HAP-1 (cell line): Measurements from ENCODE around the gene MEX3C.

Experiments used
- DNase-seq, 2 experiments: peaks; one replicate each; pipeline ENCODE4 v3.0.0-alpha.2; 2016 to 2020; ENCODE audit warnings: low spot score in 2 of 2
- H3K27me3 ChIP-seq: fragments of 250-450 bp; sonication (Bioruptor Pico); 2 replicates; pipeline ENCODE4 v1.5.1; 2020; ENCODE audit warnings: low read depth, mild to moderate bottlenecking, moderate library complexity
- H3K36me3 ChIP-seq: fragments of 250-450 bp; sonication (Bioruptor Pico); replicated peaks from 2 replicates; pipeline ENCODE4 v1.5.1; 2020; ENCODE audit warnings: mild to moderate bottlenecking
- H3K4me1 ChIP-seq: fragments of 250-450 bp; sonication (Bioruptor Pico); 2 replicates; pipeline ENCODE4 v1.5.1; 2020; ENCODE audit warnings: mild to moderate bottlenecking
- H3K4me3 ChIP-seq: fragments of 250-450 bp; sonication (Bioruptor Pico); 2 replicates; pipeline ENCODE4 v1.5.1; 2020; ENCODE audit warnings: mild to moderate bottlenecking, moderate library complexity
- H3K9me3 ChIP-seq: fragments of 250-450 bp; sonication (Bioruptor Pico); 2 replicates; pipeline ENCODE4 v1.5.1; 2020; ENCODE audit warnings: mild to moderate bottlenecking, moderate library complexity
- in situ Hi-C: fragments of 300-500 bp; cut with MboI; formaldehyde crosslinking; loops from 3 replicates; pipeline ENCODE4 v1.14.3; 2020; ENCODE audit warnings: low sequenced_read_pairs, inconsistent platforms, mixed read lengths

MEX3C gene

GRCh38 chr18:51183372-51184090 lies 13.9 kb downstream of the MEX3C start:
- Histone ChIP-seq H3K4me1 (peaks cover 3% of the 10 kb centered on the region), H3K9me3 (no peaks in the 10 kb centered on the region), H3K4me3 (no peak overlapping the region), H3K36me3 (peaks cover 3% of the 10 kb centered on the region; the same call in 1 of the 2 replicates), H3K27me3 (no peaks in the 10 kb centered on the region)
- in situ Hi-C loops: loop anchor here (25.0 kb wide), 2 partner anchors 96 to 371 kb away; partner anchors contain the start of gene MRO
- no peak for DNase-seq

- Histone ChIP-seq H3K4me3 (no peak overlapping the region), H3K4me1 (peaks cover 3% of the 10 kb centered on the region), H3K27me3 (no peaks in the 10 kb centered on the region), H3K36me3 (peaks cover 5% of the 10 kb centered on the region), H3K9me3 (no peaks in the 10 kb centered on the region)
- no peak for DNase-seq
- in situ Hi-C loops: loop anchor here (25.0 kb wide), 2 partner anchors 96 to 371 kb away; partner anchors contain the start of gene MRO
These were observed 14.7 kb downstream of the MEX3C start for GRCh38 chr18:51182824-51183223.

GRCh38 chr18:51171625-51172259 lies 25.7 kb downstream of the MEX3C start:
- no peaks in the 10 kb centered on the region for H3K27me3 ChIP-seq
- H3K36me3 ChIP-seq: peaks cover 14% of the 10 kb centered on the region
- H3K9me3 ChIP-seq: no peaks in the 10 kb centered on the region
- no peak for DNase-seq
- no peak overlapping the region for H3K4me3 ChIP-seq
- H3K4me1 ChIP-seq: no peaks in the 10 kb centered on the region; the same call in 1 of the 2 replicates
- in situ Hi-C loops: no loop called here

GRCh38 chr18:51171223-51171622 lies 26.3 kb downstream of the MEX3C start:
- H3K27me3 ChIP-seq: no peaks in the 10 kb centered on the region
- DNase-seq: no peak
- H3K4me1 ChIP-seq: no peaks in the 10 kb centered on the region; the same call in 1 of the 2 replicates
- H3K4me3 ChIP-seq: no peak overlapping the region
- in situ Hi-C loops: no loop called here
- H3K9me3 ChIP-seq: no peaks in the 10 kb centered on the region
- peaks cover 11% of the 10 kb centered on the region for H3K36me3 ChIP-seq

- H3K4me3 ChIP-seq: no peak overlapping the region
- no peak for DNase-seq
- H3K36me3 ChIP-seq: peaks cover 6% of the 10 kb centered on the region
- H3K9me3 ChIP-seq: no peaks in the 10 kb centered on the region
- in situ Hi-C loops: no loop called here
- H3K4me1 ChIP-seq: no peaks in the 10 kb centered on the region; the same call in 1 of the 2 replicates
- no peaks in the 10 kb centered on the region for H3K27me3 ChIP-seq
These were observed 26.8 kb downstream of the MEX3C start for GRCh38 chr18:51170664-51171063.

- no peak for DNase-seq
- H3K4me3 ChIP-seq: no peak overlapping the region
- in situ Hi-C loops: no loop called here
- H3K36me3 ChIP-seq: no peaks in the 10 kb centered on the region
- H3K4me1 ChIP-seq: no peaks in the 10 kb centered on the region; the same call in 1 of the 2 replicates
- no peaks in the 10 kb centered on the region for H3K9me3 ChIP-seq
- no peaks in the 10 kb centered on the region for H3K27me3 ChIP-seq
These were observed 27.8 kb downstream of the MEX3C start for GRCh38 chr18:51169731-51170130.

DNA sequence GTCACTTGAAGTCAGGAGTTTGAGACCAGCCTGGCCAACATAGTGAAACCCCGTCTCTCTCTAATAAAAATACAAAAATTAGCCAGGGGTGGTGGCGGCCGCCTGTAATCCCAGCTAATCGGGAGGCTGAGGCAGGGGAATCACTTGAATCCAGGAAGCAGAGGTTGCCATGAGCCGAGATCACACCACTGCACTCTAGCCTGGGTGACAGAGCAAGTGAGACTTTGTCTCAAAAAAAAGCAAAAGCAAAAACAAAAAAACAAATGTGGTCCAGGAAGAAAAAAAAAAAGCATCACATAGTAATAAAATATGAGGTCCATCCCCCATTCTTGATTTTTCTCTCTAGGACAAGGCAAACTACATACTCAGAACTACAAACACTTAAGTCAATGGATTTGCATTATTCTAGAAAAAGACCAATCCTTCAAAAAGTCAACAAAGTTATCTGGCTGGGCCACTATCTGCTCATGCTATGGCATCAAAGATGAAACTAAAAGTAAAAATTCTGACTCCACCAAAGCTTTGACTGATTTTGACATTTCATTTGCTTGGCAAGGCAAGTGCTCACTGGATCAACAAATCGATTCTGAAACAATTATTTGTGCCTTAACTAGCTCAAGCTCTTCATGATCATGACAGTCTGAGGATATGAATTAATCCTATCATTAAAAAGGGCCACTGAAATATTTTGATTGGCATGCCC lies 28.4 kb downstream of the MEX3C start:
- in situ Hi-C loops: no loop called here

DNA sequence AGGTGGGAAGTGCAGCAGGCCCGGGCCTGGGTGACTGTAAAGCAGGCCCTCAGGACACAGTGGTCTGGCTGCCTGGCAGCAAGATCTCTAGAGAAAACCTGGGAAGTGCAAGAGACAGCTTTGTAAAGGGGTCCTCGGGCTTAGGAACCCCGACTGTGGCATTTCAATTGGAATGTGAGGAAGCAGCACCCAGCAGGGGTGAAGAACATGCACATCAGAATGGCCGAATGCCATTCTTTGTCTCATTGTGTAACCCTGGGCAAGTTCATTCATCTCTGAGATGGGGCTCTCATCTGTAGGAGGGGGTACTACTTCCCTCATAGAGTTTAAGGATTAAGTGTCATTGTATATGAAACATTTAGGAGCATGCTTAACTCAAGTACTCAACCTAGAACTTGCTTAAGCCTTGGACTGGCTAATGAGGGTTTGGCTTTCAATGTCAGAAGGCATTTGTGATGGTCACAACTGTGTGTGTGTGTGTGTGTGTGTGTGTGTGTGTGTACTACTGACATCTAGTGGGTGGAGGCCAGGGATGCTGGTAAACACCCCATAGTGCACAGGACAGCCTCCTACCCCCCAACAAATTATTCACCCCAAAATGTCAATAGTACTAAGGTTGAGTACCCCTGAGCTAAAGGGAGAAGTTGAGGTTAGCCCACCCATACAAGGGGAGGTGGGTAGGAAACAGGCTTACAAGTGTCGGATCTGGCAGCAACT lies 29.3 kb downstream of the MEX3C start:
- no peaks in the 10 kb centered on the region for H3K27me3 ChIP-seq
- no peak overlapping the region for H3K4me3 ChIP-seq
- in situ Hi-C loops: no loop called here
- no peaks in the 10 kb centered on the region for H3K36me3 ChIP-seq
- no peak for DNase-seq
- H3K4me1 ChIP-seq: no peaks in the 10 kb centered on the region; the same call in 1 of the 2 replicates
- no peaks in the 10 kb centered on the region for H3K9me3 ChIP-seq

More for the DNA sequence above, 28.4 kb downstream of the MEX3C start:
- no peaks in the 10 kb centered on the region for H3K27me3 ChIP-seq
- no peaks in the 10 kb centered on the region for H3K9me3 ChIP-seq
- H3K36me3 ChIP-seq: no peaks in the 10 kb centered on the region
- no peak overlapping the region for H3K4me3 ChIP-seq
- DNase-seq: no peak
- H3K4me1 ChIP-seq: no peaks in the 10 kb centered on the region; the same call in 1 of the 2 replicates

DNA sequence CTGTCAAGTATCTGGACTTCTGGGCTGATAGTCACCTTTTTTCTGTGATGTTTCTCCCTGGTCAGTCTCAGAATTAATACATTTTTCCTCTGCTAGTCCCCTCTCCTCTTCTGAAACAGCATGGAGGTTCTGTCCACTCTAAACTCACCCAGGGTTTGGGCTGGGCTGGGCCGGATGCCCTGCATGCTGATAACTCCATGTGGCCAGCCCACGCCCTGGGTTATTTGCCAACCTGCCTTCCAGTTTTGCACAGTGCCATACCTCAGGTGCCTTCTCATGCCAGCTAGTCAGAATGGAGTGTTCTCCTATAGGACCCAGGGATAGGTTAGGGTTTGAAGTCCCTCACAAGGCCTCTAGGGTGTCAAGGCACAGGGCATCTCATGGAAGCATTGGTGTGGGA lies 32.2 kb downstream of the MEX3C start:
- H3K4me3 ChIP-seq: no peak overlapping the region

GRCh38 chr18:51164761-51165281 lies 32.7 kb downstream of the MEX3C start:
- Histone ChIP-seq H3K4me1 (no peaks in the 10 kb centered on the region), H3K27me3 (no peaks in the 10 kb centered on the region), H3K9me3 (no peaks in the 10 kb centered on the region), H3K36me3 (no peaks in the 10 kb centered on the region), H3K4me3 (no peak overlapping the region)
- in situ Hi-C loops: no loop called here
- DNase-seq: no peak

More for the DNA sequence above, 32.2 kb downstream of the MEX3C start:
- Histone ChIP-seq H3K9me3 (no peaks in the 10 kb centered on the region), H3K36me3 (no peaks in the 10 kb centered on the region), H3K4me1 (no peaks in the 10 kb centered on the region), H3K27me3 (no peaks in the 10 kb centered on the region)
- in situ Hi-C loops: no loop called here
- DNase-seq: no peak

- no peak for DNase-seq
- Histone ChIP-seq H3K9me3 (no peaks in the 10 kb centered on the region), H3K4me1 (no peaks in the 10 kb centered on the region), H3K36me3 (no peaks in the 10 kb centered on the region), H3K4me3 (no peak overlapping the region), H3K27me3 (no peaks in the 10 kb centered on the region)
- in situ Hi-C loops: no loop called here
These were observed 33.1 kb downstream of the MEX3C start for GRCh38 chr18:51164342-51164741.

DNA sequence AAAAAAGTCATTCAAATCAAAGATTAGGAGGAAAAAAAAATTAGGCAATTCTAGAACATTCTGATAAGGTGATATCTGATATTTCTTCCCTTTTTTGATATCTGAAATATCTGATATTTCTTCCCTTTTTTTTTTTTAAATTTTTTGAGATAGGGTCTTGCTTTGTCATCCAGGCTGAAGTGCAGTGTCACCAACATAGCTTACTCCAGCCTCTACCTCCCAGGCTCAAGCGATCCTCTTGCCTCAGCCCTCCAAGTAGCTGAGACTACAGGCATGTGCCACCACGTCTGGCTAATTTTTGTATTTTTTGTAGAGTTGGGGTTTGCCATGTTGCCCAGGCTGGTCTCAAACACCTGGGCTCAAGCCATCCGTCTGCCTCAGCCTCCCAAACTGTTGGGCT lies 33.9 kb downstream of the MEX3C start:
- no peak for DNase-seq
- in situ Hi-C loops: no loop called here
- H3K9me3 ChIP-seq: no peaks in the 10 kb centered on the region
- no peak overlapping the region for H3K4me3 ChIP-seq
- no peaks in the 10 kb centered on the region for H3K4me1 ChIP-seq
- no peaks in the 10 kb centered on the region for H3K36me3 ChIP-seq
- H3K27me3 ChIP-seq: no peaks in the 10 kb centered on the region

- H3K4me3 ChIP-seq: no peak overlapping the region
- in situ Hi-C loops: no loop called here
- no peak for DNase-seq
- H3K4me1 ChIP-seq: no peaks in the 10 kb centered on the region
- no peaks in the 10 kb centered on the region for H3K36me3 ChIP-seq
- H3K9me3 ChIP-seq: no peaks in the 10 kb centered on the region
- H3K27me3 ChIP-seq: no peaks in the 10 kb centered on the region
These were observed 34.9 kb downstream of the MEX3C start for GRCh38 chr18:51162617-51163016.
